Right hindlimb (tissue), 1 donor: Measurements from ENCODE around the gene CYP2A13.
"Not testable (repeated sequence)": the region's sequence is repeated elsewhere in the genome, so short reads cannot be mapped to it uniquely, and the experiment has no call there.

Experiments used
- DNase-seq: peaks from one replicate; pipeline ENCODE4 v3.0.0-alpha.2; 2018

Gene CYP2A13, protein sequence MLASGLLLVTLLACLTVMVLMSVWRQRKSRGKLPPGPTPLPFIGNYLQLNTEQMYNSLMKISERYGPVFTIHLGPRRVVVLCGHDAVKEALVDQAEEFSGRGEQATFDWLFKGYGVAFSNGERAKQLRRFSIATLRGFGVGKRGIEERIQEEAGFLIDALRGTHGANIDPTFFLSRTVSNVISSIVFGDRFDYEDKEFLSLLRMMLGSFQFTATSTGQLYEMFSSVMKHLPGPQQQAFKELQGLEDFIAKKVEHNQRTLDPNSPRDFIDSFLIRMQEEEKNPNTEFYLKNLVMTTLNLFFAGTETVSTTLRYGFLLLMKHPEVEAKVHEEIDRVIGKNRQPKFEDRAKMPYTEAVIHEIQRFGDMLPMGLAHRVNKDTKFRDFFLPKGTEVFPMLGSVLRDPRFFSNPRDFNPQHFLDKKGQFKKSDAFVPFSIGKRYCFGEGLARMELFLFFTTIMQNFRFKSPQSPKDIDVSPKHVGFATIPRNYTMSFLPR

DNA sequence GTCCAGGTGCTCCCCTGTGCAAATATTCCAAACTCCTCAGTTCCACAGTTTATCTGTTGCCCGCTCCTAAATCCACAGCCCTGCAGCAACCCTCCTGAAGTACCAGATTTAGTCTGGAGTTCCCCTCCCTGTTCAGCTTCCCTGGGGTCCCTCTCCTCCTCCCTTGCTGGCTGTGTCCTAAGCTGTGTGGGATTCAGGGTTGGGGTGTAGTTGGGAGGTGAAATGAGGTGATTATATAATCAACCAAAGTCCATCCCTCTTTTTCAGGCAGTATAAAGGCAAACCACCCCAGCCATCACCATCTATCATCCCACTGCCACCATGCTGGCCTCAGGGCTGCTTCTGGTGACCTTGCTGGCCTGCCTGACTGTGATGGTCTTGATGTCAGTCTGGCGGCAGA, at the start of gene CYP2A13:
TSS of gene CYP2A13 (plus strand) at position 301 of the 400 bp plus-strand sequence. CDS start at position 322, 21 bp downstream.
- DNase-seq, result no peak

DNA sequence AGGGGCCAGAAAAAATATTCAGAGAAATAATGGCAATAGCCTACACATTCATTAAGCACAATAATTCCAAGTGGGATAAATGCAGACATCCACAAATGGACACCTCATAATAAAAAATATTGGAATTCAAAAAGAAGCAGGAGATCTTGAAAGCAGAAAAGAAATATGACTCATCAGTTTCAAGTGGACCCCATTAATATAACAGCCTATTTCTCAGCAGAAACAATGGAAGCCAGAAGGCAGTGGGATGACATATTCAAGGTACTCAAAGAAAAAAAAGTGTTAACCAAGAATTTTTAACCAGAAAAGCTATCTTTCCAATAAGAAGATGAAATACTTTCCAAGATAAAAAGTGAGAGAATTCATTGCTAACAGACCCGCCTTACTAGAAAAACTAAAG, 48.4 kb upstream of the CYP2A13 start:
- DNase-seq, result no peak

DNA sequence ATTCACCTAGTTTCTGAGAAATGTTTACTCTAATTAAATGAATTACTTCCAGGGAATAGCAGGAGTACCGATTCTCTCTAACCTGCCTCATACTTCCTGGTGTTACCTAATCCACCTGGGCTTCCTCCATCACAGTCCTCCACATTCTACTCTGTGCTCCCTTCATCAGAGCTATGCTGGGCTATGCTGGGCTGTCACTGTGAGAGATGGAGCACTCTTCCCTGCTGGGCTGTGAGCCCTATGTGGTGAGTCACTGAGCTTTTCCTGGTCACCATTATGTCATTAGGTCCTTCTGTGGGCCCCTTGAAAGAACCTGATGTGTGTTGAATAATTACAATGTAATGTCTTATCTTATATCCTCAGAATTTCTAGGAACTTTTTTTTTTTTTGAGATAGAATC, 43.2 kb upstream of the CYP2A13 start:
- DNase-seq, result not testable (repeated sequence)

DNA sequence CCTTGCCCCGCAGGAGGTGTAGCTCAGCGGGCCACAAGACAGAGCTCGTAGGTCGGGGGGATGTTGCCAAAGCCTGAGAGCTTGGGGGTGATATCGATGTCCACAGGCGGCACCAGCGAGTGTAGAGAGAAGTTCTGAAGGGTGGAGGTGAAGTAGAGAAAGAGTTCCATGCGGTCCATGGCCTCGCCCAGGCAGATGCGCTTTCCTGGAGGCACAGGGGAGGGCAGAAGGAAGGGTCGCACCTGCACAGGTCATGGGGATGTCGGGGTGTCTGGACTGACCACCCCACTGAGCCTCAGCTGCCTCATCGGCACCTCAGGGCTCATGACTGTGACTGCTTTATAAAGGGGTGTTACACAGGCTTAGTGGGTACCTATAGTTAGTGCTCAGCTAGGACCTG, 37.8 kb upstream of the CYP2A13 start:
- no peak for DNase-seq

DNA sequence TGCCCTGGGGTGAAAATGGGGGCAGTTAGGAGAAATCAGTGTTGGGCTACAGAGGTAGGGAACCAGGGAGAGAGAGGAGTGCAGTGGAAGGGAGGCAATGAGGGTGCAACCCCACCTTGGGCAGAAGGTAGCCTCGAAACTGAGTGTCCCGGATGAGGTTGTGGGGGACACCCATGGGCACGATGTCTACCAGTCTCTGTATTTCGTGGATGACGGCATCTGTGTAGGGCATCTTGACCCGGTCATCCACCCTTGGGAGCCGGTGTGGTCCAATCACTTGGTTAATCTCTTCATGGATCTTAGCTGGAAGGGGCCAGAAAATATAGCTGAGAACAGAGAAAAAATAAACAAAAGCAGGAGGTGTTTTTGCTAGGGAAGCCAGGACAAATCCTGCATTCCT, 36.1 kb upstream of the CYP2A13 start:
- DNase-seq, result not testable (repeated sequence)

DNA sequence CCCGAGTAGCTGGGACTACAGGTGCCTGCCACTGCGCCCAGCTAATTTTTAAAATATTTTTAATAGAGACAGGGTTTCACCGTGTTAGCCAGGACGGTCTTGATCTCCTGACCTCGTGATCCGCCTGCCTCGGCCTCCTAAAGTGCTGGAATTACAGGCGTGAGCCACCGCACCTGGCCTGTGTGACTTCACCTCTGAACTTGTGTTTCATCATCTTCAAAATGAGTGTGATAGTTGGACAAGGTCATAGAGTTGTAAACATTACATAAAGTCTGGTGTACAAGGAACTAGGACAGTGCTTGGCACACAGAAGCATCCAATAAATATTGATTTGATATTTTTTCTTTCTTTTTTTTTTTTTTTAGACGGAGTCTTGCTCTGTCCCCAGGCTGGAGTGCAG, 34.9 kb upstream of the CYP2A13 start:
- DNase-seq, result not testable (repeated sequence)

DNA sequence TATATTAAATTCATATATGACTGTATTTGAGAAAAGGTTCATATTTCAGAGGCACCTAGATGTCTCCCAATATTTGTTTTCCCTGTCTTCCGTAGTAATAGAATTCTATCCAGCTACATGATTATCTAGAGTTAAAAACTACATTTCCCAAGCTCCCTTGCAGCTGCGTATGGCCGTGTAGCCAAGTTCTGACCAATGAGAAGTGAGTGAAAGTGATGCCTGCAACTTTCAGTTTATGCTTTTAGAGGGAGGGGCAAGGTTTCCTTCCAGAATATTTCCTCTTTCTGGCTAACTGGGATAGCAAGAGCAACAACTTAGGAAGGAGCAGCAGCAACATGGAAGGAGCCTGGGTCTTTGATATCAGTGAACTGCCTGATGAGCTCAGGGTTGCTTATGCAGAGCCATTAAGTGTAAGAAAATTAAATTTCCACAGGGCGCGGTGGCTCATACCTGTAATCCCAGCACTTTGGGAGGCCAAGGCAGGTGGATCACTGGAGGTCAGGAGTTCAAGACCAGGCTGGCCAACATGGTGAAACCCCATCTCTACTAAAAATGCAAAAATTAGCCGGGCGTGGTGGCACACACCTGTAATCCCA, 23.2 kb upstream of the CYP2A13 start:
- no peak for DNase-seq

DNA sequence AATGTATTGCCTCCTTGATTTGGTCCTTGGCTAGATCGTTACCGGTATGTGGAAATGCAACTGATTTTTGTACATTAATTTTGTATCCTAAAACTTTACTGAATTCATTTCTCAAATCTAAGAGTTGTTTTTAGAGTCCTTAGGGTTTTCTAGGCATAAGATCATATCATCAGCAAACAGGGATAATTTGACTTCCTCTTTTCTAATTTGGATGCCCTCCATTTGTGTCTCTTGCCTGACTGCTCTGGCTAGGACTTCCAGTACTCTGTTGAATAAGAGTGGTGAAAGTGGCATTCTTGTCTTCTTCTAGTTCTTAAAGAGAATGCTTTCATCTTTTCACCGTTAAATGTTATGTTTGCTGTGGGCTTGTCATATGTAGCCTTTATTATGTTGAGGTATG, 12.0 kb upstream of the CYP2A13 start:
- DNase-seq, result no peak

DNA sequence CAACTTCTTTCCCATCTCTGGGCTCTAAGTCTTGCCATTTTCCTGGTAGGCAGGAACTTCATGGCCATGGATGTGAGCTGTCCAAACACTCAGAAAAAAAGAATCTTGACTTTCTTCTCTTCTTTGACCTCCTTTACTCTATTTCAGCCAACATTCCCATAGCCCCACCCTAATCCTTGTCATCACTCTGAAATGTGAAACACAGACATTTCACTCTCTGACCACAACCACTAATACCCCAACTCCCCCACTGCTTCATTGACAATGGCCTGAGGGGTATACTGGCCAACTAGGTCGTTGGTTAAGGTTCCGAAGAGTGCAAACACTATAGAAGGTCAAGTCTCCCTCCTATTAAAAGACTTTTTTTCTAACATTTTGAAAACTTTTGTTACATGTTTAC, 4.7 kb upstream of the CYP2A13 start:
- no peak for DNase-seq

DNA sequence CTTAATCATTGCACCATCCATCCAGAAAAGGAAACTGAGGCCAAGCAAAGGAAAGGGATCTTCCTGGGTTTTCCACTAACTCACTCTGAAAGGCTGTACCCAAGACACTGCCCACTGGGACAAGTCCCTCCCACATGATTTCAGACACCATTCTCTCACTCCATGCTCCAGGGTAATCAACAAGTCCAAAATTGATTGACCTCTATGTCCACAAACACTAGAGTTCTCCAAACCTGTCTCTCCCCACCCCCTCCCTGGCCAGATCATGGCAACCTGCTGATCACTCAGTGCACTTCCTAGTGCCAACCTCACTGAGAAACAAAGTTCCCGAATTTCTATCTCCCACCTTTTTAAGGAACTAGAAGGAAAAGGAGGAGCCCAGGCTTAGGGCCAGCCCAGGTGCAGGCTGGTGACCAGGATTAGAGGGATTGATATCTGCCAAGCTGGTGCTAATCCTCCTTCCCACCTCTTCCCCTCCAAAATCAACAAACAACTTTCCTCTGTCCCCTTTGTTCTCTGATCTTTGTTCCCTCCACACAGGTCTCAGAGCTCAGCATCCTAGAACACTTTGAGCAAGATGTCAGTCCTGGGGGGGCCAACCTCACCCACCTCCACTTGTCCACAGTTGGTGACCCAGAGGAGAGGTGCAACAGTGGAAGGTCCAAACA, 2.4 kb upstream of the CYP2A13 start:
- no peak for DNase-seq

DNA sequence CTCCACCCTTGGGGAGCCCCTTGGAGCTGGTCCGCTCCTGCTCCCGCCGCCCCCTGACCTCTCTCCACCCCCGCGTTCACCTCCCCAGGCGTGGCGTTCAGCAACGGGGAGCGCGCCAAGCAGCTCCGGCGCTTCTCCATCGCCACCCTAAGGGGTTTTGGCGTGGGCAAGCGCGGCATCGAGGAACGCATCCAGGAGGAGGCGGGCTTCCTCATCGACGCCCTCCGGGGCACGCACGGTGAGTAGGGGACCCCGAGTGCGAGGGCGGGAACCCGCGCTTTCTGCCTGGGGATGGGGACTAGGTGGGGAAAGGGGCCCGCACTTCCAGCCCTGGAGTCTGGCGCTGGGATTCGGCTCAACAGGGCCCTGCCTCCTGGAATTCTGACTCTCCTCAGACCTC, 1.7 kb downstream of the CYP2A13 start:
- no peak for DNase-seq

DNA sequence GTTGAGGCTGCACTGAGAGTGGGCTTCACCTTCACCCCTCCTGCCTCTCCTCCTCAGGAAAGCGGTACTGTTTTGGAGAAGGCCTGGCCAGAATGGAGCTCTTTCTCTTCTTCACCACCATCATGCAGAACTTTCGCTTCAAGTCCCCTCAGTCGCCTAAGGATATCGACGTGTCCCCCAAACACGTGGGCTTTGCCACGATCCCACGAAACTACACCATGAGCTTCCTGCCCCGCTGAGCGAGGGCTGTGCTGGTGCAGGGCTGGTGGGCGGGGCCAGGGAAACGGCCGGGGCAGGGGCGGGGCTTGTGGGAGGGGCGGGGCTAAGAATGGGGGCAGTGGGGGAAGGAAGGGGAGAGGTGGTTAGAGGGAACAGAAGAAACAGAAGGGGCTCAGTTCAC, 7.5 kb downstream of the CYP2A13 start:
- no peak for DNase-seq

DNA sequence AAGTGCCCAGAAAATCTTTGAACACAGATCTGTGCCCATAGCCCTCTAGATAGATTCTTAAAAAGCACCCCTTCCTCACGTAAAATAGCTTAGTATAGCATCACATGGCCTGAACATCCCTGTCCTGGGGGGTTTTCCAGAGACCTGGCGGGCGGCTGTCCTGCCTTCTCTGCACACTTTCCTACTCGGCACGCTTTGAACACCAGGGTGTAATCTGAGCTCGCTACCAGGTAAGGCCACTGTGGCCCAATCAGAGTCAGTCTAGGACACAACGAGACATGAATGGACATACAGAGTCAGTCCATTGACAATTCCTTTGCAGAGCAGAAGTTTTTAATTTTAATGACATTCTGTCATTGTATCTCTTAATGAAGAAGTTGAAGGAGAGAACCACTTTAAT, 8.1 kb downstream of the CYP2A13 start:
- no peak for DNase-seq

DNA sequence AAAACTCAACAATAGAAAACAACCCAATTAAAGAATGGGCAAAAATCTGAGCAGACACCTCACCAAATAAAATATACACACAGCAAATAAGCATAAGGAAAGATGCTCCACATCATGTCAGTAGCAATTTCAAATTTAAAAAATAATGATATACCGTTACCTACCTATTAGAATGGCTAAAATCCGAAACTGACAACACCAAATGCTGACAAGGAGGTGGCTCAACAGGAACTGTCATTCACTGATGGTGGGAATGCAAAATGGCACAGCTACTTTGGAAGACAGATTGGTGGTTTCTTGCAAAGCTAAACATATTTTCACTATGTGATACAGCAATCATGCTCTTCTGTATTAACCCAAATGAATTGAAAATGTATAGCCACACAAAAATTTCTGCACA, 9.1 kb downstream of the CYP2A13 start:
- DNase-seq, result no peak

DNA sequence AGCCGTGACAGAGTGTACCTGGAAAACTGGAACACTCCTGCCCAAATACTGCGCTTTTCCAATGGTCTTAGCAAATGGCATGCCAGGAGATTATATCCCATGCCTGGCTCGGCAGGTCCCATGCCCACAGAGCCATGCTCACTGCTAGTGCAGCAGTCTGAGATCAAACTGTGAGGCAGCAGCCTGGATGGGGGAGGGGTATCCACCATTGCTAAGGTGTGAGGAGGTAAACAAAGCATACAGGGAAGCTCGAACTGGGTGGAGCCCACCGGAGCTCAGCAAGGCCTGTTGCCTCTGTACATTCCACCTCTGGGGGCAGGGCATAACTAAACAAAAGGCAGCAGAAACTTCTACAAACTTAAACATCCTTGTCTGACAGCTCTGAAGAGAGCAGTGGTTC, 10.5 kb downstream of the CYP2A13 start:
- DNase-seq, result no peak

DNA sequence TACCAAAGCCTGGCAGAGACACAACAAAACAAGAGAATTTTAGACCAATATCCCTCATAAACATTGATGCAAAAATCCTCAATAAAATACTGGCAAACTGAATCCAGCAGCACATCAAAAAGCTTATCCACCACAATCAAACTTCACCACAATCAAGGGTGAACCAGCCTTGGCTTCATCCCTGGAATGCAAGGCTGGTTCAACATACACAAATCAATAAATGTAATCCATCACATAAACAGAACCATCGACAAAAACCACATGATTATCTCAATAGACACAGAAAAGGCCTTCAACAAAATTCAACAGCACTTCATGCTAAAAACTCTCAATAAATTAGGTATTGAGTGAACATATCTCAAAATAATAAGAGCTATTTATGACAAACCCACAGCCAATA, 14.0 kb downstream of the CYP2A13 start:
- not testable (repeated sequence) for DNase-seq

DNA sequence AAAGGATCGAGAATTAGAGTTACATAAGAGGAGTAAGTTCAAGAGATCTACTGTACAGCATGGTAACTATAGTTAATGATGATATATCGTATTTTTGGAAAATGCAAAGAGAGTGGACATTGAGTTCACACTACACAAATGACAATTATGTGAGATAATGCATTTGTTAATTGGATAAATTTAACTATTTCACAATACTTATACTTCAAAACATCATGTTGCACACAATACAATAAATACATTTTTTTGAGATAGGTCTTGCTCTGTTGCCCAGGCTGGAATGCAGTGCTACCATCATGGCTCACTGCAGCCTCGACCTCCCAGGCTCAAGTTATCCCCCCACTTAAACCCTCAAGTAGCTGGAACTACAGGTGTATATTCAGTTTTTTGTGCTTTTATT, 17.9 kb downstream of the CYP2A13 start:
- DNase-seq, result no peak

DNA sequence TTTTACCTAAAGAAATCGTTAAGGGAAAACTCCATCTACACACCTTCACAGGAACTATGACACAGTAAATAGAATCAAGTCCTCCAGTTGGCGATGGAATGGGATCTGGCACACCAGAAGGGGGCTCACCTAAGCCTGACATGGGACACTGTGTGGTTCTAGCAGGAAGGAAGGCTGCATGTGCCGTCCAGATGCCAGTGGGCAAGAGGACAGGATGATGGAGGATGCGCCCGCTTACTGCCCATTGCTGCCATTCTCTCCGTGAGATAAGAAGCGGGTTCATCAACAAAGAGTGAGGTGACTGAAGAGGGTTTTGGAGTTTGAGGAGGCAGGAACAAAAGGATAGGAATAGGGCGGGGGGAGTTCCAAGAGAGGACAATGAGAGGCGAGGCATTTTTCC, 23.0 kb downstream of the CYP2A13 start:
- no peak for DNase-seq

DNA sequence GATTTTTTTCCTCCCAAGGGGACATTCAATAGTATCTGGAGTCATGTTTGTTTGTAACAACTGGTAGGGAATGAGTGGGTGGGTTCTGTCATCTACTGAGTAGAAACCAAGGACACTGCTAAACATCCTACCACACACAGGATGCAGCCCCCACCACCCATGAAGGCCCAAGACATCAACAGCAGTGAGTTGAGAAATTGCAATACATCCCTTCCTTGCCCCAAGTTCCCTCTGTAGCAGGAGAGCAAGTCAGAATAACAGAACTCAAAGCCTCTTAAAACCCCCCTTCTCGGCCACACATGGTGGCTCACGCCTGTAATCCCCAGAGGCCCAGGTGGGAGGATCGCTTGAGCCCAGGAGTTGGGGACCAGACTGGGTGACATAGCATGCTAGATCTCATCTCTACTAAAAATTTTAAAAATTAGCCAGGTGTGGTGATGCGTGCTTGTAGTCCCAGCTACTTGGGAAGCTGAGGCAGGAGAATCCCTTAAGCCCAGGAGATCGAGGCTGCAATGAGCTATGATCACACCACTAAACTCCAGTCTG, 23.6 kb downstream of the CYP2A13 start:
- DNase-seq, result no peak

DNA sequence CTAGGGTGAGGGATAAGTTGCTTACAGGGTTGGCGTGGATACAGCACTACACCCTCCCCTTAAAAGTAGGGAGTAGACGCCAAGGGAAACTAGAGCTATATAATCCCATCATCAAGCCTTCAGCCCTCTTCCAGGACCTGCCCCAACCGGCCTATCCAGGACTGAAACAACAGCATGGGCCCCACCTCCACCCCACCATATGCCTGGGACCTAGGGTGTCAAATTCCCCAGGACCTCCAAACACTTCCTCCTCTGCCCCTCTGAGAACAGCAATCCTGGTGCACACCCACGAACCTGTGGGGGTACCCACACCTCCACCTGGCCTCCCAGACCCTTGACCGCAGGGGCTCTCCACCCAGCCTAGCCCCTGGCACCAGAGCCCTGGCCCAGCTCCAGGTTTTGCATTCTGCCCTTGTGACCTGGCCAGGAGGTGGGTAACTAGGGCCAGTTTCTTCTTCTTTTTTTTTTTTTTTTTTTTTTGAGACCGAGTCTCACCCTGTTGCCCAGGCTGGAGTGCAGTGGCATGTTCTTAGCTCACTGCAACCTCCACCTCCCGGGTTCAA, 24.6 kb downstream of the CYP2A13 start:
- DNase-seq, result no peak

DNA sequence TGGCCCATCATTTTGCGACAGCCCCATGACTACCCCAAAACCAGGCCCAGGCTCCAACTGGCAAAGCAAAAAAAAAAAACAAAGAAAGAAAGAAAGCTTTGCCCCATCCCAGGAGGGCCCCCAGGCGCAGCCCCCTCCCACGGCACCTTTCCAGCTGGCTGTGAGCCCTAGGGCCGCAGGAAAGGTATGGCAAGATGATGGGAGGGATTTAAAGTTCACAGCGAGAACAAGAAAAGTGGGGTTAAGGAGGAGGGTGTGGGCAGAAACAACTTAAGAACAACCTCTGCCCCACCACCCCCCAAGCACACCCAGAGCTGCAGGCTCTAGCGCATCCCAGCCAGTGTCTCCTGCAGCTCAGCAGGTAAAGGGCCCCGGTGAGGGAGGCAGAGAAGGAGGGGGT, 25.9 kb downstream of the CYP2A13 start, which contains the start of gene CYP2F1:
TSS of gene CYP2F1 (plus strand) at position 301 of the 400 bp plus-strand sequence. CDS start 1,757 bp downstream, outside the sequence.
- no peak for DNase-seq

DNA sequence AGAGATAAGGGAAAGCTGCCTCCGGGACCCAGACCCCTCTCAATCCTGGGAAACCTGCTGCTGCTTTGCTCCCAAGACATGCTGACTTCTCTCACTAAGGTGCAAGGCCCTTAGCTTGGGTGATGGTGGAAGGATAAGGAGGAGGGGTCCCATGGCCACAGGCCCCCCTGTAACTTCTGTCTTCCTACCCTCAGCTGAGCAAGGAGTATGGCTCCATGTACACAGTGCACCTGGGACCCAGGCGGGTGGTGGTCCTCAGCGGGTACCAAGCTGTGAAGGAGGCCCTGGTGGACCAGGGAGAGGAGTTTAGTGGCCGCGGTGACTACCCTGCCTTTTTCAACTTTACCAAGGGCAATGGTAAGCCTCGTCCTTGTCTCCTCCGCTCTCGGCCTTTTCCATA, 28.0 kb downstream of the CYP2A13 start:
- DNase-seq, result no peak
